Transverse colon (tissue), 3 donors: ENCODE measurements around the gene FOCAD.

ENCODE experiments used
- CTCF ChIP-seq, 5 experiments: fragments of 200-600 bp in 3 of 5; fragments of 450-650 bp in 2 of 5; sonication (generic) in 3 of 5; IDR thresholded peaks; 1 replicate in 2 of 5; 2 replicates in 3 of 5; pipeline ENCODE4 v1.5.1; 2016 to 2017; ENCODE audit warnings: antibody characterized with exemption in 5 of 5, inconsistent platforms in 3 of 5, mild to moderate bottlenecking in 2 of 5, moderate library complexity in 1 of 5
- POLR2A ChIP-seq: fragments of 450-650 bp; IDR thresholded peaks from one replicate; pipeline ENCODE4 v1.6.1; 2016; ENCODE audit warnings: antibody characterized with exemption, mild to moderate bottlenecking, moderate library complexity

GRCh38 chr9:21023861-21024260, 339.8 kb downstream of the FOCAD start:
- TF ChIP-seq CTCF (IDR thresholded peaks at IDR 0.05), result no peak
- no peak for TF ChIP-seq POLR2A
